Caco-2 (cell line): ENCODE data around the gene CHSY3. TPM values are rescaled to one million over a fixed set of nuclear protein-coding genes. Genes with fewer than 3 reads are reported as not detected.

ENCODE experiments used
- BruUV-seq: library from RNA; stranded (reverse); fragments of 400-500 nt; replicated peaks from 2 replicates; lab custom pipeline; 2021; lab: Mats Ljungman, UMichigan
- CTCF ChIA-PET: fragments of 300-600 bp; sonication (Branson Sonifier 250); formaldehyde crosslinking; loops from one replicate; lab custom pipeline; 2022; ENCODE audit warnings: antibody characterized with exemption; lab: Charles Lee
- POLR2A ChIA-PET: fragments of 300-600 bp; sonication (Branson Sonifier 250); formaldehyde crosslinking; loops from one replicate; lab custom pipeline; 2022; ENCODE audit warnings: antibody characterized with exemption; lab: Charles Lee
- DNase-seq, 2 experiments: peaks; one replicate each; pipeline versions ENCODE4 v3.0.0 to v3.0.0-alpha.2; 2020 to 2022
- H3K27me3 ChIP-seq: replicated peaks from 2 replicates; pipeline ENCODE4 v1.6.0; 2011; ENCODE audit warnings: low read length; ENCODE audit not compliant: control insufficient read depth, insufficient read depth
- H3K36me3 ChIP-seq: 2 replicates; pipeline ENCODE4 v1.5.1; 2011; ENCODE audit warnings: low read length; ENCODE audit not compliant: control insufficient read depth, insufficient read depth
- H3K4me1 ChIP-seq: fragments of 250-450 bp; sonication (Bioruptor Pico); 2 replicates; pipeline ENCODE4 v1.5.1; 2020; ENCODE audit warnings: mild to moderate bottlenecking
- H3K4me3 ChIP-seq: 2 replicates; pipeline ENCODE4 v1.5.1; 2011; ENCODE audit warnings: low read depth, mild to moderate bottlenecking, control low read depth, low read length
- H3K9me3 ChIP-seq: fragments of 250-450 bp; sonication (Bioruptor Pico); 2 replicates; pipeline ENCODE4 v1.5.1; 2020; ENCODE audit warnings: mild to moderate bottlenecking, moderate library complexity
- H3K27ac Mint-ChIP-seq: one replicate; pipeline ENCODE4 v1.8.0; 2022; ENCODE audit warnings: mixed read lengths; ENCODE audit not compliant: unreplicated experiment
- H3K27me3 Mint-ChIP-seq: one replicate; pipeline ENCODE4 v1.8.0; 2022; ENCODE audit warnings: mixed read lengths; ENCODE audit not compliant: insufficient read depth, unreplicated experiment
- H3K36me3 Mint-ChIP-seq: one replicate; pipeline ENCODE4 v1.8.0; 2022; ENCODE audit warnings: mild to moderate bottlenecking, mixed read lengths; ENCODE audit not compliant: insufficient read depth, unreplicated experiment
- H3K4me1 Mint-ChIP-seq: one replicate; pipeline ENCODE4 v1.8.0; 2022; ENCODE audit warnings: low read depth, mixed read lengths; ENCODE audit not compliant: unreplicated experiment
- H3K4me3 Mint-ChIP-seq: one replicate; pipeline ENCODE4 v1.8.0; 2022; ENCODE audit warnings: mild to moderate bottlenecking, moderate library complexity, mixed read lengths; ENCODE audit not compliant: unreplicated experiment
- H3K9me3 Mint-ChIP-seq: one replicate; pipeline ENCODE4 v1.8.0; 2022; ENCODE audit warnings: mixed read lengths; ENCODE audit not compliant: unreplicated experiment
- intact Hi-C: fragments of 100-400 bp; cut with micrococcal nuclease; formaldehyde crosslinking; loops from one replicate; pipeline ENCODE4 v1.10.0; 2022; ENCODE audit not compliant: unreplicated experiment
- total RNA-seq: library from RNA; stranded (reverse); gene quantifications from 2 replicates; pipeline ENCODE4 v1.2.3, GENCODE V29; 2022
- TF ChIP-seq, protein P1 (sequence below), 2 experiments: fragments of 200-600 bp in 1 of 2; IDR thresholded peaks; 1 replicate in 1 of 2; 2 replicates in 1 of 2; pipeline versions ENCODE4 v1.5.1 to v1.8.0; 2011 to 2022; ENCODE audit warnings: antibody characterized with exemption in 1 of 2, control low read depth in 1 of 2, inconsistent platforms in 1 of 2, low read depth in 1 of 2, low read length in 1 of 2, mild to moderate bottlenecking in 1 of 2, moderate library complexity in 1 of 2; ENCODE audit not compliant: insufficient read depth in 1 of 2, severe bottlenecking in 1 of 2, unreplicated experiment in 1 of 2

CHSY3 gene
- total RNA-seq, 1 experiment from 2014 or later = 0.32 TPM

DNA sequence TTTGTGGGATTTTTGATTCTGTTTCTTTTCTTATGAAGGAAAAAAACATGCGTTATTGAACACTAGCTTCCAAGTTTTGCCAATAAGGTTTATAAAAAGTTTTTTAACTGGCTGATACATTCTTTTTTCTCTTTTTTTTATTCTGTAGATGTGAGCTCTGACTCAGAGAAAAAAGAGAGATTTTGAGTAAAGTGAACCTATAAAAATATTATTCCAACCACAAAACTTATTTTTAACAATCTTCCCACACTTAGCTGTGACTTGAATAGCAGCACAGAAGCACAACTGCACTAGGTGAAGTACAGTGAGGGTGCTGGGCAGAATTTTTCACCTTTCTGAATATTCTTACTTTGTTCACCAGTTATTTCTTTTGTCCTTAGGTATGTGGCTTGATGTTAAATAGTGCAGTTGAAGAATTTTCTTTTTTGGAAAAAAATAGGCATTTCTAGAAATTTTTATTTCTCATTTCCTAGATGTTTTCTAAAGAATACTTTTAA, 41.6 kb downstream of the CHSY3 start:
- H3K4me1 ChIP-seq = no peaks in the 10 kb centered on the region
- no peaks in the 10 kb centered on the region for H3K27me3 Mint-ChIP-seq
- ChIA-PET CTCF (no interaction called here), POLR2A (no interaction called here)
- no peak overlapping the region for H3K27ac Mint-ChIP-seq
- no peak for DNase-seq
- H3K4me3 ChIP-seq = no peak overlapping the region
- TF ChIP-seq, protein P1, sequence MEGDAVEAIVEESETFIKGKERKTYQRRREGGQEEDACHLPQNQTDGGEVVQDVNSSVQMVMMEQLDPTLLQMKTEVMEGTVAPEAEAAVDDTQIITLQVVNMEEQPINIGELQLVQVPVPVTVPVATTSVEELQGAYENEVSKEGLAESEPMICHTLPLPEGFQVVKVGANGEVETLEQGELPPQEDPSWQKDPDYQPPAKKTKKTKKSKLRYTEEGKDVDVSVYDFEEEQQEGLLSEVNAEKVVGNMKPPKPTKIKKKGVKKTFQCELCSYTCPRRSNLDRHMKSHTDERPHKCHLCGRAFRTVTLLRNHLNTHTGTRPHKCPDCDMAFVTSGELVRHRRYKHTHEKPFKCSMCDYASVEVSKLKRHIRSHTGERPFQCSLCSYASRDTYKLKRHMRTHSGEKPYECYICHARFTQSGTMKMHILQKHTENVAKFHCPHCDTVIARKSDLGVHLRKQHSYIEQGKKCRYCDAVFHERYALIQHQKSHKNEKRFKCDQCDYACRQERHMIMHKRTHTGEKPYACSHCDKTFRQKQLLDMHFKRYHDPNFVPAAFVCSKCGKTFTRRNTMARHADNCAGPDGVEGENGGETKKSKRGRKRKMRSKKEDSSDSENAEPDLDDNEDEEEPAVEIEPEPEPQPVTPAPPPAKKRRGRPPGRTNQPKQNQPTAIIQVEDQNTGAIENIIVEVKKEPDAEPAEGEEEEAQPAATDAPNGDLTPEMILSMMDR (IDR thresholded peaks at IDR 0.05; ENCODE audit: insufficient read depth in 1 of 2, low read depth in 1 of 2, low read length in 1 of 2, severe bottlenecking in 1 of 2, unreplicated experiment in 1 of 2) = no peak
- intact Hi-C loops = no loop called here
- no peaks in the 10 kb centered on the region for H3K9me3 ChIP-seq
- H3K36me3 ChIP-seq = no peaks in the 10 kb centered on the region
- BruUV-seq = no TSS peak
- no peaks in the 10 kb centered on the region for H3K27me3 ChIP-seq
- H3K4me3 Mint-ChIP-seq = no peak overlapping the region
- no peaks in the 10 kb centered on the region for H3K4me1 Mint-ChIP-seq
- no peaks in the 10 kb centered on the region for H3K36me3 Mint-ChIP-seq
- H3K9me3 Mint-ChIP-seq = no peaks in the 10 kb centered on the region

DNA sequence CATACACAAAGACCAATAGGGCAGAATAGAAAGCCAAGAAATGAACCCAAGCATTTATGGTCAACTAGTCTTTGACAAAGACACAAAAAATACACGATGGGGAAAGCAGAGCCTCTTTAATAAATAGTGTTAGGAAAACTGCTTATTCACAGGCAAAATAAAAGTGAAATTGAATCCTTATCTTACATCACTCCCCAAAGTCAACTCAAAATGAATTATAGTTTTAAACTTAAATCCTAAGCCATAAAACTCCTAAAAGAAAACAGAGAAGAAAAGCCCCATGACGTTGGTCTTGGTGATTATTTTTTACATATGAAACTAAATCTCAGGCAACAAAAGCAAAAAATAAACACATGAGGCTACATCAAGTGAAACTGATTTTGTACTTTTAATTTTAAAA, 46.8 kb downstream of the CHSY3 start:
- Histone ChIP-seq H3K4me1 (no peaks in the 10 kb centered on the region), H3K36me3 (no peaks in the 10 kb centered on the region), H3K27me3 (no peaks in the 10 kb centered on the region), H3K4me3 (no peak overlapping the region), H3K9me3 (no peaks in the 10 kb centered on the region)
- intact Hi-C loops = no loop called here
- no peaks in the 10 kb centered on the region for H3K9me3 Mint-ChIP-seq
- DNase-seq = no peak
- no peaks in the 10 kb centered on the region for H3K27me3 Mint-ChIP-seq
- no peaks in the 10 kb centered on the region for H3K36me3 Mint-ChIP-seq
- H3K4me3 Mint-ChIP-seq = no peak overlapping the region
- H3K4me1 Mint-ChIP-seq = no peaks in the 10 kb centered on the region
- TF ChIP-seq, protein P1 (IDR thresholded peaks at IDR 0.05; ENCODE audit: insufficient read depth in 1 of 2, low read depth in 1 of 2, low read length in 1 of 2, severe bottlenecking in 1 of 2, unreplicated experiment in 1 of 2) = no peak
- no peak overlapping the region for H3K27ac Mint-ChIP-seq
- POLR2A ChIA-PET = no interaction called here
- BruUV-seq = no TSS peak
- CTCF ChIA-PET = no interaction called here

DNA sequence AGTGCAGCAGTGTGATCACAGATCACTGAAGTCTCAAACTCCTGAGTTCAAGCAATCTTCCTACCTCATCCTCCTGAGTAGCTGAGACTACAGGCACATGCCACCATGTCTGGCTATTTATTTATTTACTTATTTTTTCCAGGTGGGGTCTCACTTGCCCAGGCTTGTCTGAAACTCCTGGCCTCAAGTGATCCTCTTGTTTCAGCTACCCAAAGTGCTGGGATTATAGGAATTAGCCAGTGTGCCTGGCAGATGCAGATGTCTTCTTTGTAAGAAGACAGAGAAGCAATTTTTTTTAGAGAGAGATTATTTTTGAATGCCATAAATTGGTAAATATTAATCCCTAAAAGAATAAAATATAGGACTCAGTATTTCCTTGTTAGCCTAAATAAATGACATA, 54.3 kb downstream of the CHSY3 start:
- Mint-ChIP-seq H3K4me3 (no peak overlapping the region), H3K4me1 (no peaks in the 10 kb centered on the region), H3K27ac (no peak overlapping the region), H3K36me3 (no peaks in the 10 kb centered on the region), H3K27me3 (no peaks in the 10 kb centered on the region), H3K9me3 (no peaks in the 10 kb centered on the region)
- Histone ChIP-seq H3K36me3 (no peaks in the 10 kb centered on the region), H3K4me3 (no peak overlapping the region), H3K9me3 (no peaks in the 10 kb centered on the region), H3K27me3 (no peaks in the 10 kb centered on the region), H3K4me1 (no peaks in the 10 kb centered on the region)
- ChIA-PET CTCF (no interaction called here), POLR2A (no interaction called here)
- TF ChIP-seq, protein P1 (IDR thresholded peaks at IDR 0.05; ENCODE audit: insufficient read depth in 1 of 2, low read depth in 1 of 2, low read length in 1 of 2, severe bottlenecking in 1 of 2, unreplicated experiment in 1 of 2) = no peak
- DNase-seq = no peak
- intact Hi-C loops = no loop called here
- no TSS peak for BruUV-seq
